ENCODE measurements around the gene SLC6A13. TPM values are rescaled to one million over a fixed set of nuclear protein-coding genes. Genes with fewer than 3 reads are reported as not detected.

Gene SLC6A13
- total and polyA plus RNA-seq, 8 donors, result not detected

DNA sequence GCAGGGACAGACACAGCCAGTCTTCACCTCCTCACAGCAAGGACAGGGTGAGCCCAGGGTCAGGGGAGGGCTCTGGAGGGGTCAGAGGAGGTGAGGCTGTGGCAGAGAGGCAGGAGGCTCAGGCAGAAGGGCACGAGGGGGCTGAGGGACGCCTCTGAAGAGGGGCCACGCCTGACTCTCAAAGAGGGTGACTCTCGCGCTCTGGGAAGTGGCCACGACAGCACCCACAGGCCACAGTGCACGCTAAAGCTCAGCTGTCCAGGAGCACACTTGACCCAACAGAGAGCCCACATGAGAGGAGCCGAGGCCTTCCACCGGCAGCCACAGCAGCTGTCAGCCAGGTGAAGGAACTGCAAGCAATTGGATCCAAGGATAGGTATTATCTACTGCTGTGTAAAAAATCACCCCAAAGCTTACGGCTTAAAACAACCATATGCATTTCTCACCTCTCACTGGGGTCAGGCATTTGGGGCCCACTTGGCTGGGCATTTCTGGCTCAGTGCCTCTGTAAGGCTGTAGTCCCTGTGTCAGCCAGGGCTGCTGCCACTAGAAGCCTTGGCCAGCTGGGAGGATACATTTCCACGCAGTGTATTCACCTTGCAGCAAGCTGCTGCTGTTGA, 76.5 kb downstream of the SLC6A13 start:
- no peak for TF ChIP-seq POLR2A (IDR thresholded peaks at IDR 0.05)
- no peak for TF ChIP-seq POLR2AphosphoS5 (IDR thresholded peaks at IDR 0.05)
- TF ChIP-seq, protein P1, sequence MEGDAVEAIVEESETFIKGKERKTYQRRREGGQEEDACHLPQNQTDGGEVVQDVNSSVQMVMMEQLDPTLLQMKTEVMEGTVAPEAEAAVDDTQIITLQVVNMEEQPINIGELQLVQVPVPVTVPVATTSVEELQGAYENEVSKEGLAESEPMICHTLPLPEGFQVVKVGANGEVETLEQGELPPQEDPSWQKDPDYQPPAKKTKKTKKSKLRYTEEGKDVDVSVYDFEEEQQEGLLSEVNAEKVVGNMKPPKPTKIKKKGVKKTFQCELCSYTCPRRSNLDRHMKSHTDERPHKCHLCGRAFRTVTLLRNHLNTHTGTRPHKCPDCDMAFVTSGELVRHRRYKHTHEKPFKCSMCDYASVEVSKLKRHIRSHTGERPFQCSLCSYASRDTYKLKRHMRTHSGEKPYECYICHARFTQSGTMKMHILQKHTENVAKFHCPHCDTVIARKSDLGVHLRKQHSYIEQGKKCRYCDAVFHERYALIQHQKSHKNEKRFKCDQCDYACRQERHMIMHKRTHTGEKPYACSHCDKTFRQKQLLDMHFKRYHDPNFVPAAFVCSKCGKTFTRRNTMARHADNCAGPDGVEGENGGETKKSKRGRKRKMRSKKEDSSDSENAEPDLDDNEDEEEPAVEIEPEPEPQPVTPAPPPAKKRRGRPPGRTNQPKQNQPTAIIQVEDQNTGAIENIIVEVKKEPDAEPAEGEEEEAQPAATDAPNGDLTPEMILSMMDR (IDR thresholded peaks at IDR 0.05), result no peak
- TF ChIP-seq EP300 (IDR thresholded peaks at IDR 0.05), result no peak
- H3K9me3 ChIP-seq, result no peaks in the 10 kb centered on the region
- H3K27me3 ChIP-seq, result peaks cover 0 to 26% (median 15%) of the 10 kb centered on the region in 3 donors
- H3K36me3 ChIP-seq, result no peaks in the 10 kb centered on the region
- no peak for DNase-seq
- no peak overlapping the region for H3K4me3 ChIP-seq
- 79 to 89% (median 83%) methylated on average over 11 of the region's 11 CpGs for WGBS, 5 donors
- intact Hi-C loops (cut with DNase I; ENCODE audit: low total_unique reads), result no loop called here
- no peak overlapping the region for H3K27ac ChIP-seq
- H3K4me1 ChIP-seq, result peaks cover 0 to 17% (median 14%) of the 10 kb centered on the region in 4 donors

DNA sequence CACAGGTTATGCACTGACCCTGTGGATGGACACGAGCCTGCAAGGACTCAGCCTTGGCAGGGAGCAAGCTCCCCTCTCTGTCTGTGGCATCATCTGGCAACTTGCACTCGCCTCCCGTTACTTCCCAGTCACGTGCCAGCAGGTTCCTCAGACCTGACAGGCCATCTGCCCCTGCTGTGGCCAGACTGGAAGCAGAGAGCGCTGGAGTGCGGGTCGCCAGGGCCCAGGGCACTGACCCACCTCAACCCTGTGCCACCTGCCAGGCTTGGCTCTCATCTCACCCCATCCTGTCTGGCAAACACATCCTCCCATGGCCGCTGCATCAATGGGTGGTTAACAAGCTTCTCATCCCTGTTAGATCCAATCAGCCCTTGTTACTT, 77.1 kb downstream of the SLC6A13 start:
- Histone ChIP-seq H3K4me3 (no peak overlapping the region), H3K4me1 (peaks cover 0 to 17% (median 14%) of the 10 kb centered on the region in 4 donors), H3K9me3 (no peaks in the 10 kb centered on the region), H3K27me3 (peaks cover 0 to 21% (median 9%) of the 10 kb centered on the region in 3 donors), H3K36me3 (no peaks in the 10 kb centered on the region), H3K27ac (no peak overlapping the region)
- WGBS, 5 donors, result 25 to 79% (median 70%) methylated on average over 2 to 8 of the region's 8 CpGs
- DNase-seq, result no peak
- TF ChIP-seq POLR2A (IDR thresholded peaks at IDR 0.05), result no peak
- no peak for TF ChIP-seq POLR2AphosphoS5 (IDR thresholded peaks at IDR 0.05)
- TF ChIP-seq, protein P1 (IDR thresholded peaks at IDR 0.05), result no peak
- intact Hi-C loops (cut with DNase I; ENCODE audit: low total_unique reads), result no loop called here

DNA sequence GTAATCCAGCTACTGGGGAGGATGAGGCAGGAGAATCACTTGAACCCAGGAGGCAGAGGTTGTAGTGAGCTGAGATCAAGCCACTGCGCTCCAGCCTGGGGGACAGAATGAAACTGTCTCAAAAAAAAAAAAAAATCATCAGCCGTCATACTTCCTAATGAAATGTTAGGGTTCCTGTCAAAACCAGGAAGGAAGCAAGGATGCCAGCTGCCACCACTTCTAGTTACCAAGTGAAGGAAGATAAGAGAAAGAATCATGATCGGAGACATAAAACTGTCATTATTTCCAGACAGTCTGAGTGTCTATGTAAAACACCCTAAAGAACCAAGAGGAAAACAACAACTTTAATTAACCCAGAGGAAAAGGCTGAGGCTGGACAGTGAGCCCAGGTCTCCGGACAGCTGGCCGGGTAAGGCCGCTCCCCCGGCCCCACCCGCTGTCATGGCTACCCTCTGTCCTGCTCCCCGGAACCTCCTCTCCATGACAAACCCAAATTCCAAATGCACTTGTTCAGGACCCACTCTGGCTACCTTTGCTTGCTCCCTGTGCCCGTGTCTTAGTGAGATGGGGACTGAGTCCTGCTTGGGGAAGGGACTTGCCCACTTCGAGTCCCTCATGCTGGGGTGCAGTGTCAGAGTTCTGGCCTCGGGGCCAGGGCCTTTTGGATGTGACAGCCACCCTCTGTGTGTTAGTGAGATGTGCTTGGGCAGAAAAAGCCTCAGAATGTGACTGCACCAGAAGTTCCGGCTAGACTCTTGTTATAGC, 77.6 kb downstream of the SLC6A13 start:
- no peak for DNase-seq
- TF ChIP-seq POLR2AphosphoS5 (IDR thresholded peaks at IDR 0.05) (no peak), EP300 (IDR thresholded peaks at IDR 0.05) (no peak), POLR2A (IDR thresholded peaks at IDR 0.05) (no peak)
- TF ChIP-seq, protein P1 (IDR thresholded peaks at IDR 0.05), result no peak
- peaks cover 0 to 15% (median 5%) of the 10 kb centered on the region in 3 donors for H3K27me3 ChIP-seq
- H3K36me3 ChIP-seq, result no peaks in the 10 kb centered on the region
- no peaks in the 10 kb centered on the region for H3K9me3 ChIP-seq
- H3K4me1 ChIP-seq, result peaks cover 0 to 17% (median 14%) of the 10 kb centered on the region in 4 donors
- 65 to 74% (median 73%) methylated on average over 13 of the region's 13 CpGs for WGBS, 5 donors
- intact Hi-C loops (cut with DNase I; ENCODE audit: low total_unique reads), result no loop called here
- no peak overlapping the region for H3K4me3 ChIP-seq
- no peak overlapping the region for H3K27ac ChIP-seq

DNA sequence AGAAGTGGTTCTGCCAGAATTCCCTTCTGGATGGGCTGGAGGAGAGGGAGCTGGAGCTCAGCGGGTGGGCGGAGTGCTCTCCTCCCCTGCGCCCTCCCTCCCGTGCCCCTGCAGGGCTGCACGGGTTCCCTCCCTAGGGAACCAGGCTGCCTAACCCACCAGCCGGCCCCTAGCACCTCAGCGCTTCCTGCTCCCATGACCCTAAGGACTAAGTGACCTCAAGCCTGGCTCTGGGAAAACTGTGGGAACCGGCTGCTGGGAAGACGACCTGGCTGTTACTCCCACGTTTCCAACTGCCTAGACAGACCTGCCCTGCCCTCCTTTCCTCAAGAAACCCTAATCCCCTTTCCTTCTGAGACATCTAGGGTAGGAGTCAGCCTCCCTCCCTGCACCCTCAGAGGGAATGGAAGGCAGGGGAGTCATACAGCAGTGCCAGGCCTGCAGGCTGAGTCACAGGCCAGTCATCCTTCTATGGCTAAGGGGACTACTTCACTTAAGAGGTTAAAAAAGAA, 80.2 kb downstream of the SLC6A13 start:
- intact Hi-C loops (cut with DNase I; ENCODE audit: low total_unique reads), result no loop called here
- peaks cover 0 to 12% (median 0%) of the 10 kb centered on the region in 4 donors for H3K4me1 ChIP-seq
- H3K27me3 ChIP-seq, result peaks cover 0 to 25% (median 0%) of the 10 kb centered on the region in 3 donors
- H3K36me3 ChIP-seq, result no peaks in the 10 kb centered on the region
- no peak for DNase-seq
- TF ChIP-seq, protein P1 (IDR thresholded peaks at IDR 0.05), result no peak
- TF ChIP-seq POLR2AphosphoS5 (IDR thresholded peaks at IDR 0.05) (no peak), EP300 (IDR thresholded peaks at IDR 0.05) (no peak), POLR2A (IDR thresholded peaks at IDR 0.05) (no peak)
- H3K9me3 ChIP-seq, result no peaks in the 10 kb centered on the region
- no peak overlapping the region for H3K4me3 ChIP-seq
- WGBS, 5 donors, result 49 to 66% (median 54%) methylated on average over 7 to 10 of the region's 10 CpGs
- no peak overlapping the region for H3K27ac ChIP-seq
